AG04450 (cell line): ENCODE measurements around the gene ERFL. TPM values are rescaled to one million over a fixed set of nuclear protein-coding genes. Genes with fewer than 3 reads are reported as not detected.

Experiments used
- CTCF ChIA-PET: fragments of 300-600, 350-600 bp; formaldehyde crosslinking; extraction: SDS; loops from one replicate; lab custom pipeline; 2022; ENCODE audit warnings: antibody characterized with exemption, inconsistent platforms; lab: Charles Lee
- POLR2A ChIA-PET: fragments of 350-600 bp; formaldehyde crosslinking; extraction: SDS; loops from one replicate; lab custom pipeline; 2021; ENCODE audit warnings: antibody characterized with exemption, inconsistent platforms; lab: Yijun Ruan, JAX
- DNase-seq: peaks from one replicate; pipeline ENCODE4 v3.0.0-alpha.2; 2011; ENCODE audit warnings: low read depth, low spot score
- H3K27ac ChIP-seq: one replicate; pipeline ENCODE4 v1.5.1; 2012; ENCODE audit warnings: low read depth, low read length, control low read depth
- H3K27me3 ChIP-seq: one replicate; pipeline ENCODE4 v1.6.0; 2012; ENCODE audit warnings: low read length; ENCODE audit not compliant: control insufficient read depth, insufficient read depth
- H3K4me3 ChIP-seq: 2 replicates; pipeline ENCODE4 v1.5.1; 2011; ENCODE audit warnings: mild to moderate bottlenecking, low read depth, low read length, control low read depth
- H3K9me3 ChIP-seq: 2 replicates; pipeline ENCODE4 v1.5.1; 2012; ENCODE audit warnings: low read length; ENCODE audit not compliant: control insufficient read depth, insufficient read depth
- polyA plus RNA-seq: library from polyadenylated mRNA; depleted of rRNA; stranded (reverse); fragments of >200 nt; gene quantifications from 2 replicates; pipeline ENCODE4 v1.2.3, GENCODE V29; 2011
- TF ChIP-seq, protein P1 (sequence below): IDR thresholded peaks from 2 replicates; pipeline ENCODE4 v1.5.1; 2011; ENCODE audit warnings: low read depth, low read length, control low read depth, inconsistent platforms

Gene ERFL
- polyA plus RNA-seq, 1 experiment: not detected

DNA sequence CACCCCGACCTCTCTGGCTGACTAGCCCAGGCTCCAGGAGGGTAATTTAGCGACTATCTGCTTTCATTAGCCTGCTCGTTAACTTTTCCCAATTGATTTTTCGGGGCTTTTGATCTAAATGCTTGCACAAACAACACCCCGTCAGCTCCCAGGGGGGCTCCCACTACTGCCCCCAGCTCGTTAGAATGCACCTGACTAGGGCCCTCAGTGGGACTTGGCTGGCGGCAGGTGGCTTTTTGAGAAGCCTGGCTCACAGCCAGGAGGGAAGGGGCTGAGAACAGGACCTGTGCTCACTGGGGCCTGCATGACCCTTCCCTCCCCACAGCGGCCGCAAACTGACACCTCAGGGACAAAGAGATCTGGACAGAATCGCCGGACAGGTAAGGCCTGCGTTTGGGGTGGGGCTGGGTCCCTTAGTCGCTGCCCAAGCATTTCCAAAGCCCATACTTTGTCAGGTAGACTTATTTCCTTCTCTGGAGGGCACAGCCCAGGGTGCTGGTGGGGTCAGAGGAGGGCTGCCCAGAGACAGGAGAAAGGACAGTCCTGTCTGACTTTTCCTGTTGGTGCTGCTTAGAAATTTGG, 58.8 kb downstream of the ERFL start:
- POLR2A ChIA-PET: interaction anchor here (1.2 to 1.8 kb wide), 3 partner anchors 9 to 14 kb away, joined by 3 to 6 read pairs (median 6); partner anchors contain the start of gene RPS19
- DNase-seq: no peak
- Histone ChIP-seq H3K27me3 (no peaks in the 10 kb centered on the region), H3K4me3 (no peak overlapping the region), H3K9me3 (no peaks in the 10 kb centered on the region), H3K27ac (peak overlapping the region; percentile 11)
- CTCF ChIA-PET: no interaction called here
- TF ChIP-seq, protein P1, sequence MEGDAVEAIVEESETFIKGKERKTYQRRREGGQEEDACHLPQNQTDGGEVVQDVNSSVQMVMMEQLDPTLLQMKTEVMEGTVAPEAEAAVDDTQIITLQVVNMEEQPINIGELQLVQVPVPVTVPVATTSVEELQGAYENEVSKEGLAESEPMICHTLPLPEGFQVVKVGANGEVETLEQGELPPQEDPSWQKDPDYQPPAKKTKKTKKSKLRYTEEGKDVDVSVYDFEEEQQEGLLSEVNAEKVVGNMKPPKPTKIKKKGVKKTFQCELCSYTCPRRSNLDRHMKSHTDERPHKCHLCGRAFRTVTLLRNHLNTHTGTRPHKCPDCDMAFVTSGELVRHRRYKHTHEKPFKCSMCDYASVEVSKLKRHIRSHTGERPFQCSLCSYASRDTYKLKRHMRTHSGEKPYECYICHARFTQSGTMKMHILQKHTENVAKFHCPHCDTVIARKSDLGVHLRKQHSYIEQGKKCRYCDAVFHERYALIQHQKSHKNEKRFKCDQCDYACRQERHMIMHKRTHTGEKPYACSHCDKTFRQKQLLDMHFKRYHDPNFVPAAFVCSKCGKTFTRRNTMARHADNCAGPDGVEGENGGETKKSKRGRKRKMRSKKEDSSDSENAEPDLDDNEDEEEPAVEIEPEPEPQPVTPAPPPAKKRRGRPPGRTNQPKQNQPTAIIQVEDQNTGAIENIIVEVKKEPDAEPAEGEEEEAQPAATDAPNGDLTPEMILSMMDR: no peak

DNA sequence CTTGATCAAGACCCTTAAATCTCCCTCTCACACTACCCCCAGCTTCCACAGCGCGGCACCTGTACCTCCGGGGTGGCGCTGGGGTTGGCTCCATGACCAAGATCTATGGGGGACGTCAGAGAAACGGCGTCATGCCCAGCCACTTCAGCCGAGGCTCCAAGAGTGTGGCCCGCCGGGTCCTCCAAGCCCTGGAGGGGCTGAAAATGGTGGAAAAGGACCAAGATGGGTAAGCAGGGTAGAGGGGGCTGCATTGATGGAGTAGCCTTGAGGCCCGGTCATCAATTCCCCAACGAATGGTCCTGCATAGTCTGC, 59.3 kb downstream of the ERFL start:
- H3K27me3 ChIP-seq: no peaks in the 10 kb centered on the region
- DNase-seq: no peak
- H3K4me3 ChIP-seq: no peak overlapping the region
- no peaks in the 10 kb centered on the region for H3K9me3 ChIP-seq
- TF ChIP-seq, protein P1: no peak
- peak overlapping the region; percentile 21 for H3K27ac ChIP-seq
- ChIA-PET CTCF (no interaction called here), POLR2A (interaction anchor here (1.7 kb wide), 1 partner anchor 9 kb away, joined by 6 read pairs; the partner anchor contains the start of gene RPS19)

GRCh38 chr19:41868120-41868988, 59.9 kb downstream of the ERFL start:
- DNase-seq: no peak
- H3K27ac ChIP-seq: no peak overlapping the region
- TF ChIP-seq, protein P1: no peak
- ChIA-PET POLR2A (interaction anchor here (1.7 kb wide), 1 partner anchor 8 kb away, joined by 6 read pairs; the partner anchor contains the start of gene RPS19), CTCF (no interaction called here)
- H3K27me3 ChIP-seq: no peaks in the 10 kb centered on the region
- no peak overlapping the region for H3K4me3 ChIP-seq
- no peaks in the 10 kb centered on the region for H3K9me3 ChIP-seq

GRCh38 chr19:41866284-41866683, 62.0 kb downstream of the ERFL start:
- TF ChIP-seq, protein P1: no peak
- CTCF ChIA-PET: no interaction called here
- POLR2A ChIA-PET: interaction anchor here (1.0 kb wide), 1 partner anchor 18 kb away, joined by 5 read pairs; no protein-coding TSS in a partner anchor

GRCh38 chr19:41864374-41864773, 63.9 kb downstream of the ERFL start:
- ChIA-PET CTCF (no interaction called here), POLR2A (interaction anchor here (0.7 kb wide), 1 partner anchor 22 kb away, joined by 5 read pairs; no protein-coding TSS in a partner anchor)
- TF ChIP-seq, protein P1: no peak
- no peaks in the 10 kb centered on the region for H3K9me3 ChIP-seq
- peak overlapping the region; percentile 21 for H3K27ac ChIP-seq
- H3K27me3 ChIP-seq: no peaks in the 10 kb centered on the region
- no peak overlapping the region for H3K4me3 ChIP-seq
- no peak for DNase-seq

More at GRCh38 chr19:41866284-41866683, 62.0 kb downstream of the ERFL start:
- no peaks in the 10 kb centered on the region for H3K9me3 ChIP-seq
- no peak for DNase-seq
- H3K27ac ChIP-seq: peak overlapping the region; percentile 47
- H3K4me3 ChIP-seq: no peak overlapping the region
- no peaks in the 10 kb centered on the region for H3K27me3 ChIP-seq
